ENCODE measurements around the gene RETNLB.

RETNLB gene

GRCh38 chr3:108757404-108757982, at the start of gene RETNLB:
Gene RETNLB (minus strand): TSS chr3:108757410. CDS start chr3:108757185, 225 bp downstream.
- no peak for DNase-seq

GRCh38 chr3:108806316-108806715, 49.1 kb upstream of the RETNLB start:
- DNase-seq = peak; percentile 16

GRCh38 chr3:108804966-108805365, 47.8 kb upstream of the RETNLB start:
- DNase-seq = no peak

- DNase-seq = no peak
Measured at GRCh38 chr3:108804437-108804836, 47.2 kb upstream of the RETNLB start.

- no peak for DNase-seq
Measured at GRCh38 chr3:108791473-108791872, 34.3 kb upstream of the RETNLB start.

GRCh38 chr3:108780235-108780634, 23.0 kb upstream of the RETNLB start:
- peak; percentile 52 for DNase-seq

GRCh38 chr3:108779496-108779895, 22.3 kb upstream of the RETNLB start:
- DNase-seq = no peak

GRCh38 chr3:108775649-108776048, 18.4 kb upstream of the RETNLB start:
- no peak for DNase-seq

GRCh38 chr3:108767253-108767652, 10.0 kb upstream of the RETNLB start:
- no peak for DNase-seq

GRCh38 chr3:108755686-108756085, 1.5 kb downstream of the RETNLB start:
- no peak for DNase-seq

GRCh38 chr3:108744762-108745161, 12.4 kb downstream of the RETNLB start:
- DNase-seq = no peak

- no peak for DNase-seq
Measured at GRCh38 chr3:108742929-108743328, 14.3 kb downstream of the RETNLB start.

GRCh38 chr3:108736821-108737220, 20.4 kb downstream of the RETNLB start:
- no peak for DNase-seq

GRCh38 chr3:108728934-108729333, 28.3 kb downstream of the RETNLB start:
- no peak for DNase-seq

- no peak for DNase-seq
Measured at GRCh38 chr3:108728105-108728504, 29.1 kb downstream of the RETNLB start.

GRCh38 chr3:108724101-108724500, 33.1 kb downstream of the RETNLB start:
- DNase-seq = no peak

- no peak for DNase-seq
Measured at GRCh38 chr3:108722724-108723123, 34.5 kb downstream of the RETNLB start.

- no peak for DNase-seq
Measured at GRCh38 chr3:108719178-108719806, 37.9 kb downstream of the RETNLB start.

GRCh38 chr3:108718454-108718853, 38.8 kb downstream of the RETNLB start:
- DNase-seq = no peak

GRCh38 chr3:108713816-108714215, 43.4 kb downstream of the RETNLB start:
- no peak for DNase-seq

- DNase-seq = no peak
Measured at GRCh38 chr3:108713009-108713516, 44.1 kb downstream of the RETNLB start.

All from CD4-positive, alpha-beta T cell treated with Interleukin-6 for 4 hours (primary cell).